ACHN (cell line): Measurements from ENCODE around the gene PCDH9.

Experiments used
- DNase-seq: peaks from one replicate; pipeline ENCODE4 v3.0.0-alpha.2; 2015
- in situ Hi-C: cut with HindIII; loops from 2 replicates; pipeline ENCODE4 v1.10.0; 2017; ENCODE audit warnings: low sequenced_read_pairs, low pct_ligation_motif_present, low pct_unique_long_range_greater_than_20kb

The PCDH9 gene

DNA sequence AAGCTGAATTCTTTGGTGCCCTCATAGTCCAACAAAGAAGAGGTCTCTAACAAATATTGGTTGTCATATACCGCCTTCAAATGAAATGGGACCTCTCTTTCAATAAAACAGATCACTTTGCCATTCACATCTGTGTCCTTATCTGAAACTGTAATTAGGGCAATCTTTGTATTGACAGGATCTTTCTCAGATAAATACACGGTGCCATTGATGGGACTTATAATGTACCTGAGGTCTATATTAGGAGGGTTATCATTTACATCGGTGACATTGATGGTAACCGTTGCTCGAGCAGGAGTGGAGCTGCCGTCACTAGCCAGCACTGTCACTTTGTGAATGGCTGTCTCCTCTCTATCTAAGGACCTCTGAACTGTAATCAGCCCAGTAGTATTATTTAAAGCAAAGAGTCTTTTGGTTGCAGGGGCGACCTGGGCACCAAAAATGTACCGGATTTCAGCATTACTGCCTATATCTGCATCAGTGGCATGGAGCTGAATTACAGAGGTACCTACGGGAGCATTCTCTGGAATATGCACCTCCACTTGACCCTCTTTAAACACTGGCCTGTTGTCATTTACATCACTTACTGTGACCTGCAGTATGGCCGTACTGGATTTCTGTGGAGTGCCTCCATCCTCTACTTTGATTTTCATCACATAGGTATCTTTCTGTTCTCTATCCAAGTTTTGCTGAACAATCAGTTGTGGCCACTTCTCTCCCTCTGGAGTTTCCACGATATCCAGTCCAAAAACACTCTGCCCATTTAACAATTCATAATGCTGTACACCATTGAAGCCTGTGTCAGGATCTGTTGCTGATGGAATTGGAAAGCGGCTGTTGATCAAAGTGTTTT is 2.8 kb downstream of the PCDH9 start:
- in situ Hi-C loops = no loop called here
- no peak for DNase-seq

DNA sequence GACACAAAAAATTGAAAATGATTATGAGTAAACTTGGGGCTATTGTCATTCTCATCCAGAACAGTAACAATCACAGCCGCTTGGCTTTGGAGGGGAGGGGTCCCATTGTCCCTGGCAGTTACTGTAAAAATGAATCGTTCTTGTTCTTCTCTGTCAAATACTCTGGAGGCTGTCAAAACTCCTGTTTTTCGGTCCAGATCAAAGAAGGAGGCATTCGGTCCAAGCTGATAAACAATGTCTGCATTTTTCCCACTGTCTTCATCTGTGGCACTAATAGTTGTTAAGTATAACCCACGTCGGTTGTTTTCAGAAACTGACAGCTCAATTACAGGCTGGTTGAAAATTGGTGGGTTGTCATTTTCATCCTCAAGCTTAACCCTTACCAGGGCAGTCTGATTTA is 3.4 kb downstream of the PCDH9 start:
- DNase-seq = no peak
- in situ Hi-C loops = no loop called here

DNA sequence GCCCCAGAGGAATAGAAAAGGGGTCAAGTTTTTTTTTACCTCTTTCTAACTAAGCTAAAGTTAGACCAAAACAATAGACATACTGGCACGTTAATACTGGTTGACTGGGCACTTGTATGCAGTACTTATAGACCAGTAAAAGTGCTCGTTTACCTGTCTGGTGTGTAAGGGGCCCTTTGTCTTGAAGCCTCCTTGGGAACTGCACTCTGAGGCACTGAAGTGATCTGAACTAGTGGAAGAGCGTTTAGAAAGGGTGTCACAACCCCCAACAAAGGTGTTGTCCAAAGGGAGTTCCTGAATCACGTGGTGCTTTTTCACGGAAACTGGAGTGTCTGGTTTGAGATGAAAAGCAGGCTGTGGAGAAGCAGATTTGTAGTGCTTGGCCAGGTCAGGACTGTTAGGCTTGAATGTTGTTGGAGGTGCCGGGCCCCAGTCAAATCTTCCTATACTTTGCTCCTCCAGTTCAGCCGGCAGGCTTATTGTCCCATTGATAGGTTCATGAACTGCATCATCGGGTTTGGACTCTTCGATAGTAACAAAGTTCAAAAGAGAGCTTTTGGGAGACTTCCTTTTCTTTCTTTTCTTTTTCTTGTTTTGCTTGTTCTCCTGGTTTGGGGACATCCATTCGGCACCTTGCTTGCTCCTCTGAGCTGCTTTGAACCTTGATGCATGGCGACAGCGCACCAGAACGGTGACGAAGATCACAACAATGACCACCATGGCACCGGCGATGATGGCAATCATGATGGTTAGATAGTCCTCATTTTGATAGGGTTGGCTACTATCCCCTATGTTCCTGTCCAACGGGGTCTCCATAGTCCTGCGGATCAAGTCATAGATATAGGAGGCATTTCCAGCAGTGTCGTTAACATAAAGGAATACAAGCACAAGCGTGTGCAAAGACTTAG is 4.6 kb downstream of the PCDH9 start:
- in situ Hi-C loops = no loop called here
- DNase-seq = no peak

DNA sequence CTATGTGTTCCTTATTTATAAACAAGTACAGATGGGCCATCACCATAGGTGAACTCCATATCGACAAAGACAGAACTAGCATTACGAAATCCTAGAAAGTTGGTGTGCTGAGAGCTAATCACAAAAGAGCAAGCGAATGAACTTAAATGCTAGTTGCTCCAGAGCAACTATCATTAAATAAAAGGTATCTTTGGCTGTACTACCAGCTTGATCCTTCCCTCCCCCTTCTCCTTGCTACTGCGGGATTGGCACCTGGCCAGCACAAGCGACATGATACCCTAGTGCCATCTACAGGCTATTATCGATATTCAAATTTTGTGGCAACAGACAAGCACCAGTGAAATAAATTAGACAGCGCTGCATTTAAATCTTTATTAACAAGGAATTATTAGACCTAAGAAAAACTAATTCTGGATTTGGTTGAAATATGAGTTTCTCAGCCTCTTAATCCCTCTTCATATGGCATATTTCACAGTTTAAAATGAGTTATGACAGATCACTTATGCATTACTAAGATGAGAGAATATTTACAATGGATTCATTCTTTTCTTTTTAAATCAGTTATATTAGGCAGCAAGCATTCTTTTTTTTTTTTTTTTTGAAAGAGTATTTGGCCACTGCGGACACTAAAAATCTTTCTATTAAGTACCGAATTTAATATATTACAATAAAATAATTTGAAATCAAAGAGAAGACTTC is 5.8 kb downstream of the PCDH9 start:
- in situ Hi-C loops = no loop called here
- peak; percentile 71 for DNase-seq

DNA sequence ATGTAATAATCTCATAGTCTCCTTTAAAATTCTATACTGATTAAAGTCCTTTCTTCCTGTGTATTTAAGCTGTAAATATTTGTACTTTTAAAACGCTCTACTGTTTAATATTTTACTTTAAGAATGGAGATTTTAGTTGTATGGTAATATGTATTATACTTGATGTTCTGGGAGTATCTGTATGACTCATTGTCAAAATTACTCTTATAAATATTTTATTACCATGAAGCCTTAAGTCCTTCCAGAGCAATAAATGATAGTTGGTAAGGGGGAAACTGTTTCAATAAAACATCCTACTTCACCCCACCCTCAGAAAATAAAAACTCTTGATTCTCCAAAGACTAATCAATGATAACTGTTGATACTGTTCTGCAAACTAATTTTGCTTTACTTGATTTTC is 6.4 kb downstream of the PCDH9 start:
- in situ Hi-C loops = no loop called here

DNA sequence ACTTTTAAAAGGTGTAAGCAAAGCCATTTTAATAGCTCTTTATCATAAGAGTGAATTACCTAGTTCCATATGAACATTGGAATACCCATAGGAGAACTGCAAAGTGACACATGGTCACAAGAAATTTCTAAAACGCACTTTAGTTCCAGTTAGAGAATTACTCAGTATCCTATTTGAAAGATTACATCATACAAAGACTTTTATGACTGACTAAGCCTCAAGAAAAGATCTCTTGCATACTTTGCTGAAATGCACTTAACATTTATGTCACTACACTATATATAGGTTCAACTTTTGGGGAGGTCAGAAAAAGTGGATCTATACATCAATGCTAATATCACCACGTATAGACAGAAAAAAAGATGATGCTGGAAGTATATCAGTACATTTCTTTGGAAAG is 7.1 kb downstream of the PCDH9 start:
- in situ Hi-C loops = no loop called here
- no peak for DNase-seq

More for the DNA sequence above, 6.4 kb downstream of the PCDH9 start:
- DNase-seq = no peak

DNA sequence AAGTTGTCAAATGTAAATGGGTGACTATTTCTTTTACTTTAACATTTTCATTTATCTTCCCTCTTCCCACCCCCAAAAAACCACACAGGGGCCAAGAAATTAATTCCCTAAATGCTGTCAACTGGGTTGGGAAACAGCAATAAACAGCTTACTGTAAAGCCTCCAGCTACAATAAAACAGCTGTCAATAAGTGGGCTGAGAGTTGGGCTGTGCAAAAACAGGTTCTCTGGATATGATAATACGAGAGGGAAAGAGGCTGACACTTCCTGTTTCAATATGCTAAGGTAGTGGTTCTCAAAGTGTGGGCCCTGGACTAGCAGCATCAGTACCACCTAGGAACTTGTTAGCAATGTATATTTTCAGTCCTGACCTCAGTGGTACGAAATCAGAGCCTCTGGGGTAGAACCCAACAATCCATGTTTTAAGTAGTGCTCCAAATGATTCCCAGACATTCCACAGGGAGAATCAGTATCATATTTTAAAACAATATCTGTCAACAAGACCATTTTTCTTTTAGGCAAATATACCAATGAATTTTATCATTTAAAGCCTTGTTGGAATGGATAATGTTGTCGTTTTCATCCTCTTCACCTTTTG is 8.4 kb downstream of the PCDH9 start:
- in situ Hi-C loops = no loop called here
- no peak for DNase-seq

DNA sequence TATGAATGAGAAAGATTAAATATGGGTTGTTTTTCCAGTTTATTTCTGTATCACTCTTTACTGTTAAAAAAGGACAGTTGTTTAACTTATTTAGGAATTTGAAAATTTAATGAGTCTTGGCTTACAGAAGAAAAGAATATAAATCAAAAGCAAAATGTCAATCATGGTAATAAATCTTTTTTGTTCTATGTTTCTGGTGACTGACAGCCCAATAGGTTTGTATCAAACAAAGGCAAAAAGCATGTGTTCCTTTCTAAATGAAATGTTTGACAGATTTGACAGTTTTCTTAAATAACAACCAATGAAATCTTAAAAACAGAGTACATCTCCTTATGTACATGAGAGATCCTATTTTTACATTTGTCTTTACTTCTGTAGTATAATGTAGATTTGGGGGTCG is 11.0 kb downstream of the PCDH9 start:
- in situ Hi-C loops = no loop called here

DNA sequence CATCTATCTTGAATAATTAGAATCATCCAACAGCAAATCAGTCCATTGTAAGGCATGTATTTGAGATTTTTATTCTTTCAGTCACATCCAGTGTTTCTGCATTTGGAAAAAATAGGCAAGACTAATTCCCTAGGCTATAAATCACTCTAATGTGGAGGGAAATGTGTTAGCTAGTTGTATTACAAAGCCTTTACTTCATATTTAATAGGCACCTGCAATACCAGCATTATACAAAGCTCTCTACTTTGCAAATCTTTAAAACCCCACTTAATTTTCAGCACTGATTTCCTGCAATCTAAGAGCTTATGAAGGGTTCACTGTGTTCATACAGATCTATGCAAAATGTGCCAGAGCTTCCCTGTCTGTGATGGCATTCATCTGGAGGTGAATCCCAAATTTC is 12.3 kb downstream of the PCDH9 start:
- in situ Hi-C loops = no loop called here

More for the DNA sequence above, 11.0 kb downstream of the PCDH9 start:
- no peak for DNase-seq

DNA sequence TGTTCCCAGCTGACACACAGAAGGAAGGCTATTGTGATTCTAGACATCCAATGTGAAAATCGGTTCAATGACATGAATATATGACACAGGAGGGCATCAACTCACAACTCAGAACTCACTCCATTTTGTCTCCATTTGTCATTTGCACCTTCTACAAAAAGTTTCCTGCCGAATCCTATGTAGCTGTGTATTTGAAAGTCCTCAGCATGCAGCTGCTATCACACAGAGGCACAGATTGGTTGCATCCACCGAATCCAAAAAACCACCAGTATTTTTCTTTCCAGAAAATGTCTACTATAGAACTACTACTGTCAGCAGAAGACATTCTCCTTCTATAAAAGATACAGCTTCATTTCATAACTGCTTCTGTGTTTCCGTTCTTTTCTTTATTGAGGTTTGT is 13.3 kb downstream of the PCDH9 start:
- DNase-seq = no peak
- in situ Hi-C loops = no loop called here

More for the DNA sequence above, 12.3 kb downstream of the PCDH9 start:
- DNase-seq = no peak

DNA sequence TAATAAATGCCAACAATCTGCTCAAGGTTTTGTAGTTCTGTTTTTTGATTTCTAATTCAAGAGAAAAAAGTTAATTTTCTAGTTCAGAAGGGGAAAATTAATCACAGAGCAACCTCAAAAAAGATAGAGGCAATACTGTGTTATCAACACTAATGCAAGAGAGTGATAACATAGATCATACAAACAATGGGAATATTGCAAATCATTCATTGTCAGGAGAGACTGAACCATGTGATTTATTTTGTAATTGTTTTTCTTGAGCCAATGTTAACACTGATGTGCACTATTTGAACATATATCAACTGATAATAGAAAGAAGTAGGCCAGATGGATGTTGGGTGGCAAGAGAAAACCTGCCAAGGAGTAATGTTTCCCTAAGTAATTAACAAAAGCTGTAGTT is 19.9 kb downstream of the PCDH9 start:
- in situ Hi-C loops = no loop called here
- no peak for DNase-seq

DNA sequence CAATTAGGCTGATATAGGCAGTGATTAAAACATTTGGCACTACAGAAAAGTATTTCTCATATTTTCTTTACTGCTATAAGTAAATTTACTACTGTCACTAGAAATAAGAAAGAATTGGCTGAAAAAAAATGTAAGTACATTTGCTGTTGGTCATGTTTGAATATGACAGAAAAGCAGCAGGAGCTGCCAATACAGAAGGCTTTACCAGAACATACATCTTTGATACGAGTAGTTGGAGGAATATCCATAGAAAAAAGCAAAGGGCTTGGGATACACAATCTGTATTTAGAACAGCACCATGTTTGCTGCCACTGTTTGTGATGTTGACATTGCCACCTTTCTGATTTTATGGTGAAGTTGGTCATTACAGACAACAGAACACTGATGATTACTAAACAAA is 21.6 kb downstream of the PCDH9 start:
- no peak for DNase-seq
- in situ Hi-C loops = no loop called here

DNA sequence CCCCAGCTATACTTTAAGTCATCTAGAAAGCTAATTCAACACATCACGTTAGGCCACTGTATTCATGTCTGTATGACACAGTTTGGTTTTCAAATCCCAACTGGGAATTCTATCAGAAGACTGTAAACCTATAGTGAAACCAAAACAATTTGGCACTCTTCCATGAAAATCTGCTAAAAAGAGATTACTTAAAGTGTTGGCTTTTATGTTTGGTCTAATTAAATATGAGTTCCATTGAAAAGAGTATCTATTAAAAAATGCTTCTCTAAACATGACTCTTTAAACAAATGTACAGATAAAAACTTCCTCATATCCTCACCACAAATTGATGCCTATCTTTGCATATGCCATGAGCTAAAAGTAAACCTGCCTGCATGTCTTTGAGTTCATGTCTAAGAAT is 25.4 kb downstream of the PCDH9 start:
- in situ Hi-C loops = no loop called here
- no peak for DNase-seq

DNA sequence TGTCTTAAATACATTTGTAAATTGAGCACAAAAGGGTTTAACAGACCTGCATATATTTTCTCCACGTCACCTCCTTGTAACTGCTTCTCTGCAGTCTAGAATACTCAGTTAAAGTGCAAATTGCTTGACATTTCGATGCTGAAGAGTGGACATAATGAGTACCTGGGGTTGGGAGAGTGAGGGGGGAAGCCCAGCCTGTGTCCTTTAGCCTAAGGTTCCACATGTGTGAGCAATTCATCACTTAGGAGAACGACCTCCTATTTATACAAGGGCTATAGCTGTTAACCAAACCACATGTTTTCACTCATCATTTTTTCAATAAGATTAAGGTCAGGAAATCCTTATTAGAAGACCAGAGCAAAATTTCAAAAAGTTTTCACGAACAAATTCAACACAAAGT is 29.5 kb downstream of the PCDH9 start:
- in situ Hi-C loops = no loop called here
- no peak for DNase-seq

DNA sequence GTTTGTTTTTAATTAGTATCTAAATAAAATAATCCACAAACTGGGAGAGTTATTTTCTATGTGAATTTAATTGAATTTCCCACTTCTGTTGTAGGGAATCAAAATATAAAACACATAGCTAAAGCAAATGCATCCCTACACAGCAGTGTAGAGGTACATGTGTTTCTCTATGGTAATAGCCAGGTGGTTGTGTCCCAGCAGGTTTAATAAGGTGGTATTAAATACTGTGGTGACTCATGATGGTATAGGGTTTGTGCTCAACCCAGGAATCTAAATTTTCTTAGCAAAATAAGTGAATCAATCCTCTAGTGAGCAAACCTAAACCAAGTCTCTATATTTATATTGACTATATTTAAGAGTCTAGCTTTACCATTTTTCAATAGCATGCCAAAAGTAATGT is 30.0 kb downstream of the PCDH9 start:
- DNase-seq = no peak
- in situ Hi-C loops = no loop called here

DNA sequence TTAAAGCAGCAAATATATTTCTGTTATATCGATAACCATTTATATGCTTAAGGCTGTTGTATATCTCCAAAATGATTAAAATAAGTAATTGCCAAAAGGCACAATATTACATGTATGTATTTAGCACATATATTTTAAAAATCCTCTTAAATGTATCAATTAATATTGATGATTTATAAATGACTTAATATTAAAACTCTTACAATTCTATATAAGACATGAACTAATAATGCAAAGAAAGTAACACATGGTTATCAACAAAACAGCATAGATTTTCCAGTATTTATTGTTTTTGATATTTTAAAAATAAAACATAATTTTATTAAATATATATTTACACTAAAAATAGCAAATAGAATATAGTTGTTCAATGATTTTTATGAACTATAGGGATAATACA is 32.4 kb downstream of the PCDH9 start:
- in situ Hi-C loops = no loop called here
- no peak for DNase-seq

DNA sequence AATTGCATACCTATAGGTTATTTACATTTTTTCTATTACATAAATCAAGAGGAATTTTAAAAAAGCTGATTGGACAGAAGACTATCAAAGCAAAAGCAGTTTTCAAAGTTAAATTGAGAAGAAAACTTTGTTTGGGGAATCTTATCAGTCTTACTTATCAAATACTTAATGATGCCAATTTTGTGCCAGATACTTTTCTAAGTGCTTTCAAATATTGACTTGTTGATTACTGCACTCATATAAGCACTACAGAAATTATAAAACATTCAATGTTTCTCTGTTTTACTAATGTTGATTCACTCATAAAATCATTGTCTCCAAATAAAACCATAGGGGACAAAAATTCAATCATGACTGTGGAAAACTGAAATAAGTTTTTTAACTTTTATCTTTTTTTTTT is 36.2 kb downstream of the PCDH9 start:
- in situ Hi-C loops = no loop called here
- no peak for DNase-seq

DNA sequence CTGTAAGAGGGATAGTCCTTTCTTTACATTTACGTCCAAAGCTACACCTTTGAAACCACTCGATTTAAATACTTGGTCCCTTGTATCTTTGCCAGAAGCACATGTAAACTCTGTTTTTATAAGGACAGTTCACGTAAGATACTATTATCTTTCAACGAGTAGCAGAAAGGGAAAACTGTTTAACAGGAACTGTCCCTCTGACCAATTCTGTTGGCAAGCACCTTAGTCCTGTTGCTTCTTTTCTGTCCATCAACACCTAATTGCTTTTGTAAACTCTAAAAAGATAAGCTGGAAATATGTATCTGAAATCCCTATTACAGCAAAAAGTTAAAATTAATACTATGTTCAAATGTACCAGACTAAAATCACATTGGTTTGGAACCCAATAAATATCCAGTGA is 37.4 kb downstream of the PCDH9 start:
- in situ Hi-C loops = no loop called here
- no peak for DNase-seq
